GM12892 (cell line): ENCODE measurements around the gene CIB2.

Source experiments
- DNase-seq: peaks from one replicate; pipeline ENCODE4 v3.0.0; 2011; ENCODE audit not compliant: insufficient read length
- FAIRE-seq: peaks from 2 replicates; lab custom pipeline; 2011; peaks lifted over from hg19 to GRCh38; lab: Jason Lieb, UNC
- POLR2A ChIP-seq: IDR thresholded peaks from 2 replicates; pipeline ENCODE4 v1.6.1; 2011; ENCODE audit warnings: low read depth, low read length, control low read depth
- POLR2AphosphoS5 ChIP-seq: IDR thresholded peaks from 2 replicates; pipeline ENCODE4 v1.6.1; 2011; ENCODE audit warnings: low read depth, low read length, control low read depth
- TAF1 ChIP-seq: IDR thresholded peaks from 2 replicates; pipeline ENCODE4 v1.6.1; 2011; ENCODE audit warnings: low read depth, mild to moderate bottlenecking, control low read depth, low read length, borderline replicate concordance

Gene CIB2

DNA sequence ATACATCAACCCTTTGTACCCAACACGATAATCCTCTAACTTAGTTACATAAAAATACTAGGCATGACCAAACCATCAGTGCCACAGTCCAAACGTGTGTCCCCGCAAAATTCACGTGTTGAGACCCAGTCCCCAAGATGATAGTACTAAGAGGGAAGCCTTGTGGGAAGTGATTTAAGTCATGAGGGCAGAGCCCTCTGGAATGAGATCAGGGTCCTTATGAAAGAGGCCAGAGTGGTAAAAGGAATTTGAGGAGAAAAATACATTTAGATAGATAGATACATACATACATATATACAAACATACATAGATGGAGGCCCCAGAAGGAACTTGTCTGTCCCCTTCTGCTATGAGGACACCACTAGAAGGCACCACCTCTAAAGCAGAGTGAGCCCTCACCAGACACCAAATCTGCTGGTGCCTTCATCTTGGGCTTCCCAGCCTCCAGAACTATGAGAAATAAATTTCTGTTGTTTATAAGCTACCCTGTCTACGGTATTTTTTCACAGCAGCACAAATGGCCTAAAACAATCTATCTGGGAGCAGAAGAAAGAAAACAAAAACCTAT is 61.7 kb downstream of the CIB2 start:
- FAIRE-seq (no peak), DNase-seq (no peak)
- TF ChIP-seq POLR2AphosphoS5 (no peak), TAF1 (no peak), POLR2A (no peak)

DNA sequence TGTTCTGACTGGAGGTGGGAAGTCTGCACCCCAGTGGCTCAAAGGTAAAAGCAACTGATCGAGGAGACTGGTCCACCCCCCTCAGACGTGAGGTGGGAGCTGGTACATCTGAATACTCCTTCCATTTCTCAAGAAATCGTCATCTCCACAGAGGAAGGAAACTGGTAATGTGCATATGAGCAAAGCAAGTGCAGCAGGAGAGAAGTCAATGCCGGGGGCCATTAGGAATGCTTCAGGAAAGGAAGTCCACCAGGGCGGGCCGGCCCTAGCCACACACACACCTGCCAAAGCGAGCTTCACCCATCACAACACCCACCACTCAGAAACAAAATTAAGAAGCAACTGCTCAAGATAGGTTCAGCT is 62.2 kb downstream of the CIB2 start:
- DNase-seq: no peak
- TF ChIP-seq POLR2A (no peak), POLR2AphosphoS5 (no peak)
- FAIRE-seq: no peak

DNA sequence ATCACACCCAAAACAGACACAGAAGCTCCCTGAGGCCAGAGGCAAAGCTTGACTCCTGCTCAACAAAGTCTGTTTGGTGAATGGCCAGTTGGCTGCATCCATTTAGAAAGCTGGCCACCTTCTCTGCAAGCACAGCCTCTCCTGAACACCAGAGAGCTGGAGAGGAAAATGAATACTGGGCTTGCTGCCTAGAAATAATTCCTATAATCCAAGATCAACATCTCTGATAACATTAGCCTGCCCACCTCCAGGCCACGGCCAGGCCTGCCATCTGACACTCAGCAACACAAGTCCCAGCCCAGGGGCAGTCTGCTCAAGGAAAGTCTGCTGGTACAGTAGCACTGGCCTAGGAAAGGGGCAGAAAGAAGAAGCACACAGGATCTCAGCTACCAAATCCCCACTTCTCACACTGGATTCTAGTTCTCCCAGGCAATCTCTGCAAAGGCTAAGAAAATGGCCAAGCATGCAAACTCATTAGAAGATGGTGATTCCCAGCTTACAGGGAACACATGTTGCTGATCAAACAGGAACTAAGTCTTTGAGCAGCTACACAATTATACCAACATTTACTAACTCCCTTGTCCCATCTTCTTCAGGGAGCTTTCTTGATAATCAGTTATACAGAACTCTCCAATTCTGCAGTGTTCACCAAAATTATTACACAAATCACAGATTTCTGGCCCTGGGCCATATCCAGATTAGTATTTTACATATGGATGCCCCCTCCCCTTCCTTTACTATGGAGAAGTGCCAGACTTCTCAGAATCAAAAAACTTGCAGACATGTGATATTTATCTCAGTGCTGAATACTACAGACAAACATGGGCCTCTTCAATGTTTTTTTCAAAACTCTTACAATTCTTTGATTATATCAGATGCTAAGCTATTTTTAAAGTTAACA is 63.7 kb downstream of the CIB2 start:
- FAIRE-seq: no peak
- DNase-seq: no peak
- TF ChIP-seq TAF1 (no peak), POLR2A (no peak), POLR2AphosphoS5 (no peak)

DNA sequence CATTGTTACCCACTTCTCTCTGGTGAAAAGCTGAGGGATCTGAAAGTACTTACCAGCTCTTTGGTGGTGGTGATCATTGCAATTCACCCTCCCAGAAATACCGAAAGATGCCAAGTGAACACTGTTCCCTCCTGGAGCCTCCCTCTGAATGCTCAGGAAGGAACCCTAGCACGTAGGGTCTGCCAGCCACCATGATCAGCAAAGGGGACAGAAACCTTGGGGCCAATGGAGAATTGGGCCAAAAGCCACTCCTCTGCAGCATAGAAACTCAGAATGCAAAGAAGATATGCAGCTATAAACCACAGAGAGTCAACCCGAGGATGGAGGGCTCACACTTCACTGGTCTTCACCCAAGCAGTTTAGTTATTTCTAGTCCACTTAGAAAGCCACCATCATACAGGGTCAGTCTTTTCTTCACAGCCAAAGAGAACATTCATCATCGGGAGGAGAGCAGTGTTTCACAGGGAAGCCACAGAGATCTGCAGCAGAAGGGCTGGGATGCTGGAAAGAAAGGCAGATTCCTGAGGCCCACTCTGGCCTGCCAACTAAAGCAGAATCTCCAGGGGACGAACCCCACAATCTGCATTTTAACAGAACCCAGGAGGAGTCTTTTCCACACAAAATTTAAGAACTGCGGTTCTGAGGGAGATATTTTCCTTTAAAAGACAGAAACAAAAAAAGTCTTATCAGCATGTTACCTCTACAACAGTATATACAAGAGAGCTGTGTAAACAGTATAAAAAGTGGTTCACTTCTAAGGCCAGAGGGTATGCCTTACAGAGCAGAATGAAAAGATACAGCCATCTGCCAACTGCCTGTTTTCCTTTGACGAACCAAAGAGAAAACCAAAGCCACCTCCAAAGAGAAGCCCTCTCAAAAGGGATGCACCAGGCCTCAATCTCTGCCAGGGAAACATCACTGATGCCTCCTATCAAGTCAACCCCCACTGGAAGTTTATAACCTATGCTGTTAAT is 65.0 kb downstream of the CIB2 start:
- DNase-seq (no peak), FAIRE-seq (peak; percentile 88)
- TF ChIP-seq TAF1: peak; percentile 49; the same call in 1 of the 2 replicates
- peak; percentile 52; the same call in 1 of the 2 replicates for TF ChIP-seq POLR2A
- TF ChIP-seq POLR2AphosphoS5: peak; percentile 65; the same call in 1 of the 2 replicates

DNA sequence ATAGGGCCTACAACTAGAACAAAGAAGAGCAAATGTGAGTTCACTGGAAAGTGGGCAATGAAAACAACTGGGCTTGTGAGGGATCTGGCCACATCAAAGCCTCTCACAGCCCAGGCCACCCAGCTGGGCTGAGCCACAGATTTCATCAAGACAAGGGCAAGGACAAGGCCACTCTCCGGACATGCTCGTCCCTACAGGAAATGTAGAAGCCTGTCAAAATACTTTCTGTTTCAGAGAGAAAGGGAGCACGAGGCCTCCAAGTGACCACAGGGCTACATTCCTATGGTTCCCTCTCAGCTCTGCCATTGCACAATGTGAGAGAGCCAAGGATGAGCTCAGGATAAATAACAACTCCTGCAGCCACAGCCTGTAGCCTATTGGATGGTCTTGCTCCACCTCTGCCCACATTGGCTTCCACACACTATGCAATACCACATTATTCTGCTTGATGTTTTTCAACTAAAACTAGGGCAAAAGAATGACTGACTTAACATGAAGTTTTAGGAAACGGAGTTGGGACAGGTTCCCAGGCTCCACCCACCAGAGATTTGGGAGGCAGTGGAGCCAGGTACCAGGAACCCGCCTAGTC is 65.9 kb downstream of the CIB2 start:
- TF ChIP-seq TAF1 (no peak), POLR2AphosphoS5 (no peak), POLR2A (no peak)
- DNase-seq (no peak), FAIRE-seq (peak; percentile 77)

DNA sequence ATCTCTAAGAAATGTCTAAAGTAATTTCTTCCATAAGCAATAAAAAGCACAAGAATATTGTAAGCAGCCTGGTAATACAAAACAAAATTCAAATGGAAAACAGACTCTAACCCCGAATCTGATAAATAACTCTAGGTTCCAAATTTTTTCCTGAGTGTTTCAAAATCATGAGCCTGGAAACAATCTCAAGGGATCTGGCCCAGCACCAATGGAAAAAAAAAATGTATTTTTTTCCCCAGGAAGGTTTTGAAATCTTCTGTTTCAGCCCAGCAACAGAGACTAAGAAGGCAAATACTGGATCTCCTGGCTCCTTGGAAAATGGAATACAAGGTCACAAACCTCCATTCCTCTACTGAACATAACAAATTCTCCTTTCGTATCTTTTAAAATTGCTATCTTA is 66.7 kb downstream of the CIB2 start:
- no peak for TF ChIP-seq POLR2AphosphoS5
- TF ChIP-seq TAF1: no peak
- TF ChIP-seq POLR2A: no peak
- FAIRE-seq (no peak), DNase-seq (no peak)

DNA sequence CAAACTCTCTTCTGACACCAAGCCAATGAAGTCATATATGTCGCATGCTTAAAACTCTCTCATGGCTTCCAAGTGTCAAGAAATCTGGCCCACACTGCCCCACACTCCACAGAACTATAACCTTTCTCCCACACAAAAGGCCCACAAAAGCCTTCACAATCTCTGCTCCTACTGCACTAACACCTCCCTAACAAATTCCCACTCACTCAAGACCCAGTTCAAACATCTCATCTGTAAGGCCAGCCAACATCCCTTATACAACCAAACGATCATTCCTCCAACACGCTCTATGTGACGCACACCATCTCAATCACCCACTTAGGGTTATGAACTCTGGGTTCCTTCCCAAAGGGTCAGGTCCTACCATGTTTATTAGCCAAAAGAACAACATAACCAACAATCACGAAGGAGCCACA is 67.3 kb downstream of the CIB2 start:
- no peak for DNase-seq
- FAIRE-seq: no peak
- TF ChIP-seq POLR2AphosphoS5: no peak
- TF ChIP-seq POLR2A: no peak
- no peak for TF ChIP-seq TAF1

DNA sequence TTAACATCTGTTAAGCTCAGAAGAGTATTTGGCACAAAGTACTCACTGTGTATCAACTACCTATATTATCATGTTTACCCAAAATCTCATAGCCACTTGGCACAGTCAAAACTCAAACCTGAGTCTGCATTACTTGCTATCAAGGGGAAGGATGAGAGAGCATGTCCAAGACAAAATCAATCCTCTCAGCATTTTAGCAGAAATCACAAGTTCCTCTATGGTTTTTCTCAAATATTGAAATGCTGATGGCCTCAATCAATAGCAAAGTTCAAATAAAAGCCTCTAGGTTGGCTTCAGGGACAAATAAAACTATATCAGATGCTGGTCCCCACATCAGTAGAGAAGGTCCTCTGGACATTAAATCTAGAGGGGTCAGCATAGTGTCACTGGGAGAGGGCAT is 68.0 kb downstream of the CIB2 start:
- DNase-seq (no peak), FAIRE-seq (no peak)

DNA sequence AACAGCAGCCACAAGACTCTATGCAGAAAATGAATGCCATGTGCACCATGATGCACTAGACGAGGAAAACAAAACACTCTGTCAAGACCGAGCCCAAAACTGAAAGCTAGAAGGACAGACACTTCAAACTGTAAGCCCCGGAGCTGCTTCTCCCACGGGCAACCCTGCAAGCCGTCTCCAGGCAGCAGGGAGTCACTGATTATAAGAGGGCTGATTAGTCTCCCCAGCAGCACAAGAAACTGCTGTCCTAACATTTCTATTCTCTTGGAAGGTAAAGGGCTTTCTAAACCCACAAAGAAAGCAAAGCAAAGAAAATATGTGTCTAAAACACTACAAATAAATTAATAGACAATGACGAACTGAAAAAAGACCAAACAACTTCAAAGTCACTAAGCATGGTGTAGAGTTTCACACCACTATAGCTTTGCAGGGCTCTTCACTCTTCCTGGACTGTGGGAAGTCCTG is 69.2 kb downstream of the CIB2 start:
- FAIRE-seq (peak; percentile 66), DNase-seq (no peak)
- TF ChIP-seq TAF1 (no peak), POLR2AphosphoS5 (no peak), POLR2A (no peak)

More for the DNA sequence above, 68.0 kb downstream of the CIB2 start:
- TF ChIP-seq POLR2AphosphoS5: no peak
- no peak for TF ChIP-seq POLR2A
- no peak for TF ChIP-seq TAF1

DNA sequence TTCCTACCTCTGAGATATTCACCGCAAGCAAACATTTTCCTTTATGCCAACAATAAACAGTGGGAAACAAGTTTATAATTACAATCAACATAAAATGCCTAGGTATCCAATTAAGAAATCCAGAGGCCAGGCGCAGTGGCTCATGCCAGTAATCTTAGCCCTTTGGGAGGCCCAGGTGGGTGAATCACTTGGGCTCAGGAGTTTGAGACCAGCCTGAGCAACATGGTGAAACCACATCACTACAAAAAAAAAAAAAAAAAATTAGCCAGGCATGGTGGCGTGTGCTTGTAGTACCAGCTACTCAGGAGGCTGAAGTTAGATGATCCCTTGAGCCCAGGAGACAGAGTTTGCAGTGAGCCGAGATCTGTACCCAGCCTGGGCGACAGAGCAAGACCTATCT is 71.0 kb downstream of the CIB2 start:
- no peak for FAIRE-seq
- TF ChIP-seq TAF1 (no peak), POLR2AphosphoS5 (no peak), POLR2A (no peak)
- no peak for DNase-seq

DNA sequence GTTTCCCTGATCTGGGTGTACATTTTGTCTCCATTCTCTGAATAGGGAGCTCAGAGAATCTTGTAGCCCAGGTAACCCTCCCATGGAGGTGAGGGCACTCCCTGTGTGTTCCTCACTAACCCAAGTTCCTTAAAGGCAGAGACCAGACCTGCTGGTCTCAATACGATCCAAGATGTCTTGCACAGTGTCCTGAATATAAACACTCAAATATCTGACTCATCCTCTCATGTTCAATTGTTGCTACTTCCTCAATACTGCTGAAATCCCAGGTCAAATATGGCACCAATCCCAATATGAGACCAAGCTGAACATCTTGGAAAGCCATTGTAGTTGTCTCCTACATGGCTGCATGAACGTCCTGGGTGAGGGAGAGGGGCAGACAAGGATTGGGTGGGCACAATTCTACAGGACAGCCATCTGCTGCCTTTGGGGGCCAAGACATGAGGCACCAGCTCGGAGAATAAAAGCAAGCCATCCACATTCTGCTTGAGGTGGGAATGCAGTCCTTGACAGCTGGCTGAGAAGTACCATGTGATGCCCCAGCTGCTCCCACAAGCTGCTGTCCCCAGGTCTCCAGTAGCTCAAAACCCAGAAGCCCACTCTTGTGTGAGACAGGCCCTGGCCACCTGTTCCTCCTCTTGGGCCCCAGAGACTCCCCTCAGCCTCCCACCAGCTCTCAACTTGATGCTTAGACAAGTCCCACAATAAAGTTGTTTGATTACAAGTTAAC is 72.0 kb downstream of the CIB2 start:
- DNase-seq: no peak
- FAIRE-seq: no peak
- TF ChIP-seq TAF1 (no peak), POLR2A (no peak), POLR2AphosphoS5 (no peak)
